ENCODE results near the gene INTS3. TPM values are rescaled to one million over a fixed set of nuclear protein-coding genes. Genes with fewer than 3 reads are reported as not detected.

INTS3 gene
- total RNA-seq, 1 experiment from 2014 or later = 39.0 TPM

GRCh38 chr1:153773096-153773921 lies 45.5 kb downstream of the INTS3 start:
- Mint-ChIP-seq H3K36me3 (ENCODE audit: insufficient read depth, unreplicated experiment) (peaks cover 33% of the 10 kb centered on the region), H3K4me3 (ENCODE audit: unreplicated experiment) (no peak overlapping the region), H3K27me3 (ENCODE audit: insufficient read depth, unreplicated experiment) (no peaks in the 10 kb centered on the region), H3K27ac (ENCODE audit: unreplicated experiment) (no peak overlapping the region), H3K9me3 (ENCODE audit: unreplicated experiment) (no peaks in the 10 kb centered on the region), H3K4me1 (ENCODE audit: low read depth, unreplicated experiment) (peaks cover 19% of the 10 kb centered on the region)
- Histone ChIP-seq H3K4me1 (peaks cover 24% of the 10 kb centered on the region), H3K9me3 (no peaks in the 10 kb centered on the region), H3K4me3 (ENCODE audit: low read depth, low read length) (no peak overlapping the region), H3K27me3 (replicated peaks; ENCODE audit: control insufficient read depth, insufficient read depth, low read length) (no peaks in the 10 kb centered on the region), H3K36me3 (ENCODE audit: control insufficient read depth, insufficient read depth, low read length) (peaks cover 4% of the 10 kb centered on the region)
- intact Hi-C loops (cut with micrococcal nuclease; ENCODE audit: unreplicated experiment) = loop anchor here (10.0 kb wide), 1 partner anchor 259 kb away; no protein-coding TSS in a partner anchor
- BruUV-seq (replicated peaks) = TSS peak; percentile 51
- no peak for DNase-seq
- CTCF ChIA-PET = no interaction called here
- no peak for TF ChIP-seq CTCF (IDR thresholded peaks at IDR 0.05; ENCODE audit: insufficient read depth in 1 of 2, low read depth in 1 of 2, low read length in 1 of 2, severe bottlenecking in 1 of 2, unreplicated experiment in 1 of 2)
- POLR2A ChIA-PET = no interaction called here

GRCh38 chr1:153774026-153774595 lies 46.3 kb downstream of the INTS3 start:
- Mint-ChIP-seq H3K4me1 (ENCODE audit: low read depth, unreplicated experiment) (peaks cover 11% of the 10 kb centered on the region), H3K9me3 (ENCODE audit: unreplicated experiment) (no peaks in the 10 kb centered on the region), H3K4me3 (ENCODE audit: unreplicated experiment) (no peak overlapping the region), H3K27ac (ENCODE audit: unreplicated experiment) (no peak overlapping the region), H3K27me3 (ENCODE audit: insufficient read depth, unreplicated experiment) (no peaks in the 10 kb centered on the region), H3K36me3 (ENCODE audit: insufficient read depth, unreplicated experiment) (peaks cover 33% of the 10 kb centered on the region)
- Histone ChIP-seq H3K27me3 (replicated peaks; ENCODE audit: control insufficient read depth, insufficient read depth, low read length) (no peaks in the 10 kb centered on the region), H3K9me3 (no peaks in the 10 kb centered on the region), H3K4me3 (ENCODE audit: low read depth, low read length) (no peak overlapping the region), H3K4me1 (peaks cover 16% of the 10 kb centered on the region), H3K36me3 (ENCODE audit: control insufficient read depth, insufficient read depth, low read length) (peaks cover 4% of the 10 kb centered on the region)
- DNase-seq = no peak
- ChIA-PET POLR2A (interaction anchor here (0.6 kb wide), 1 partner anchor 377 kb away, joined by 3 read pairs; no protein-coding TSS in a partner anchor), CTCF (interaction anchor here (2.4 kb wide), 1 partner anchor 96 kb away, joined by 6 read pairs; no protein-coding TSS in a partner anchor)
- TSS peak; percentile 52 for BruUV-seq (replicated peaks)
- intact Hi-C loops (cut with micrococcal nuclease; ENCODE audit: unreplicated experiment) = loop anchor here (10.0 kb wide), 1 partner anchor 259 kb away; no protein-coding TSS in a partner anchor
- no peak for TF ChIP-seq CTCF (IDR thresholded peaks at IDR 0.05; ENCODE audit: insufficient read depth in 1 of 2, low read depth in 1 of 2, low read length in 1 of 2, severe bottlenecking in 1 of 2, unreplicated experiment in 1 of 2)

GRCh38 chr1:153774780-153775457 lies 47.1 kb downstream of the INTS3 start, which contains the start of gene SLC27A3:
TSS of gene SLC27A3 (plus strand) at chr1:153775407. CDS start at chr1:153775498, 91 bp downstream.
- Mint-ChIP-seq H3K4me3 (ENCODE audit: unreplicated experiment) (peak within 1 kb of the TSS; percentile 82), H3K36me3 (ENCODE audit: insufficient read depth, unreplicated experiment) (peaks cover 33% of the 10 kb centered on the region), H3K4me1 (ENCODE audit: low read depth, unreplicated experiment) (peaks cover 3% of the 10 kb centered on the region), H3K27ac (ENCODE audit: unreplicated experiment) (peak within 1 kb of the TSS; percentile 59), H3K9me3 (ENCODE audit: unreplicated experiment) (no peaks in the 10 kb centered on the region), H3K27me3 (ENCODE audit: insufficient read depth, unreplicated experiment) (no peaks in the 10 kb centered on the region)
- BruUV-seq (replicated peaks) = no TSS peak
- TF ChIP-seq CTCF (IDR thresholded peaks at IDR 0.05; ENCODE audit: insufficient read depth in 1 of 2, low read depth in 1 of 2, low read length in 1 of 2, severe bottlenecking in 1 of 2, unreplicated experiment in 1 of 2) = no peak
- no peaks in the 10 kb centered on the region for H3K27me3 ChIP-seq (replicated peaks; ENCODE audit: control insufficient read depth, insufficient read depth, low read length)
- peaks cover 3% of the 10 kb centered on the region; the same call in 1 of the 2 replicates for H3K36me3 ChIP-seq (ENCODE audit: control insufficient read depth, insufficient read depth, low read length)
- ChIA-PET CTCF (interaction anchor here (0.6 to 2.4 kb wide), 7 partner anchors 18 to 264 kb away, joined by 3 to 7 read pairs (median 4); partner anchors contain the start of genes CREB3L4 and S100A13), POLR2A (interaction anchor here (0.7 to 1.8 kb wide), 6 partner anchors 9 to 216 kb away, joined by 3 to 11 read pairs (median 7); partner anchors contain the start of genes CREB3L4, INTS3, RPS27 and S100A13)
- H3K4me1 ChIP-seq = peaks cover 11% of the 10 kb centered on the region
- peak; percentile 62 to 65 for DNase-seq
- peak within 1 kb of the TSS; percentile 55 for H3K4me3 ChIP-seq (ENCODE audit: low read depth, low read length)
- intact Hi-C loops (cut with micrococcal nuclease; ENCODE audit: unreplicated experiment) = loop anchor here (10.0 kb wide), 1 partner anchor 260 kb away; no protein-coding TSS in a partner anchor
- no peaks in the 10 kb centered on the region for H3K9me3 ChIP-seq
